NCI-H82 treated with DMSO at 0.1 percent for 48 hours (cell line): ENCODE results near the gene PDE6A.

ENCODE experiments used
- DNase-seq: peaks from one replicate; lab custom pipeline; 2025; ENCODE audit not compliant: unreplicated experiment; lab: John Stamatoyannopoulos, UW

PDE6A gene

GRCh38 chr5:149839761-149840160 lies 104.8 kb downstream of the PDE6A start:
- DNase-seq, result no peak

GRCh38 chr5:149838881-149839739 lies 105.5 kb downstream of the PDE6A start:
- DNase-seq, result no peak

GRCh38 chr5:149837680-149838269 lies 106.8 kb downstream of the PDE6A start:
- DNase-seq, result no peak

DNA sequence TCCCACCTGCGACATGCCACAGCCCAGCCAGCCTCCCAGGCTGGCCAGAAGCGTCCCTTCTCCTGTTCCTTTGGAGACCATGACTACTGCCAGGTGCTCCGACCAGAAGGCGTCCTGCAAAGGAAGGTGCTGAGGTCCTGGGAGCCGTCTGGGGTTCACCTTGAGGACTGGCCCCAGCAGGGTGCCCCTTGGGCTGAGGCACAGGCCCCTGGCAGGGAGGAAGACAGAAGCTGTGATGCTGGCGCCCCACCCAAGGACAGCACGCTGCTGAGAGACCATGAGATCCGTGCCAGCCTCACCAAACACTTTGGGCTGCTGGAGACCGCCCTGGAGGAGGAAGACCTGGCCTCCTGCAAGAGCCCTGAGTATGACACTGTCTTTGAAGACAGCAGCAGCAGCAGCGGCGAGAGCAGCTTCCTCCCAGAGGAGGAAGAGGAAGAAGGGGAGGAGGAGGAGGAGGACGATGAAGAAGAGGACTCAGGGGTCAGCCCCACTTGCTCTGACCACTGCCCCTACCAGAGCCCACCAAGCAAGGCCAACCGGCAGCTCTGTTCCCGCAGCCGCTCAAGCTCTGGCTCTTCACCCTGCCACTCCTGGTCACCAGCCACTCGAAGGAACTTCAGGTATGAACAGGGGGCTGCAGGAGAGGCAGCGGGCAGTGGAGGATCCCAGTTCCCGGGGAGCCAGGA lies 108.0 kb downstream of the PDE6A start:
- no peak for DNase-seq

DNA sequence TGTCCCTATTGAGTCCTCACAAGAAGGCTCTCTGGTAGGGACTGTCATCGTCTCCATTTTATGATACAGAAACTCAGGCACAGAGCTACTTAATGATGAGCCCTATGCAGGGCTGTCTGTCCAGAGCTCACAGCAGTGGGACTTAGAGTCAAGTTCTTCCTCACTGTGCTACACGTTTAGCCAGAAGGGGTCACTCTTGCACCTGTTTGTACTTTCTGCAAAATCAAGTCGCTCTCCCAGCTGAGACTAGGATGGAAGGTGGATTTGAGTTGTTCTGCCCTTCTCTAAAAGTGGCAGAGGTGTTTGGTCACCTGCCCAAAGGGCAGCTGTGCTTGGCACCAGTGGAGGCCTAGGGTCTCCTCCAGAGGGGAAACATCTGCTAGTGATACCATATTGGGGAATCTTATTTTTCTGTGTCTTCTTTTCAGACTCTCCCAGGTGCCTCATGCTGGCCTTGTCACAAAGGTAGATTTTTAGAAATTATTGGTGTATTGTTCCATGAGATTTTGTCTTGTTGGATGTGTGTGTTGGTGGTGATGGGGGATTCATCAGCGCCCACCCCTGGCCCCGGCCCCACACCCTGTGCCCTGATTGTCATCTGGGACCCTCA lies 110.2 kb downstream of the PDE6A start:
- DNase-seq, result peak; percentile 12

- no peak for DNase-seq
These were observed 111.3 kb downstream of the PDE6A start for GRCh38 chr5:149833116-149833827.

DNA sequence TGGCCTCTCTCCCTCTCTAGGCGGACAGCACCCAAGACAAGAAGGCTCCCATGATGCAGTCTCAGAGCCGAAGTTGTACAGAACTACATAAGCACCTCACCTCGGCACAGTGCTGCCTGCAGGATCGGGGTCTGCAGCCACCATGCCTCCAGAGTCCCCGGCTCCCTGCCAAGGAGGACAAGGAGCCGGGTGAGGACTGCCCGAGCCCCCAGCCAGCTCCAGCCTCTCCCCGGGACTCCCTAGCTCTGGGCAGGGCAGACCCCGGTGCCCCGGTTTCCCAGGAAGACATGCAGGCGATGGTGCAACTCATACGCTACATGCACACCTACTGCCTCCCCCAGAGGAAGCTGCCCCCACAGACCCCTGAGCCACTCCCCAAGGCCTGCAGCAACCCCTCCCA lies 112.0 kb downstream of the PDE6A start:
- DNase-seq, result no peak

GRCh38 chr5:149831492-149831891 lies 113.1 kb downstream of the PDE6A start:
- no peak for DNase-seq

DNA sequence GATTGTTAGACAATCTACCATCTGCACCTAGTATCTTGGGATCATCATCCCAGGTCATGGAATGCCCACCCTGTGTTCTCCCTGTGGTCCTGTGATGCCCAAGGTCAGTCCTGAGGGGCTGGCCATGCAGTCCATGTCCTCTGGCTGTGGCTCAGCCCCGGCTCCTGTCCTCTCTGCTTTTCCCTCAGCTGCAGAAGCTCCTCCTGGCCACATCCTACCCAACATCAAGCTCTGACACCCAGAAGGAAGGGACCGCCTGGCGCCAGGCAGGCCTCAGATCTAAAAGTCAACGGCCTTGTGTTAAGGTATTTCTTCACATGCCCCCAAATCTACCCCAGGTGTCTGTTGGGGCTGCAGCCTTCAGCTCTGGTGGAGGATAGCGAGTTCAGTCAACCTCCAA lies 114.0 kb downstream of the PDE6A start:
- DNase-seq, result no peak

- no peak for DNase-seq
These were observed 114.6 kb downstream of the PDE6A start for GRCh38 chr5:149829954-149830353.

- DNase-seq, result peak; percentile 42
These were observed 116.2 kb downstream of the PDE6A start for GRCh38 chr5:149828161-149829011.

GRCh38 chr5:149827546-149827945 lies 117.0 kb downstream of the PDE6A start:
- no peak for DNase-seq

GRCh38 chr5:149827086-149827485 lies 117.5 kb downstream of the PDE6A start:
- no peak for DNase-seq

- DNase-seq, result no peak
These were observed 118.0 kb downstream of the PDE6A start for GRCh38 chr5:149826574-149826973.

GRCh38 chr5:149824846-149825245 lies 119.7 kb downstream of the PDE6A start:
- DNase-seq, result no peak

DNA sequence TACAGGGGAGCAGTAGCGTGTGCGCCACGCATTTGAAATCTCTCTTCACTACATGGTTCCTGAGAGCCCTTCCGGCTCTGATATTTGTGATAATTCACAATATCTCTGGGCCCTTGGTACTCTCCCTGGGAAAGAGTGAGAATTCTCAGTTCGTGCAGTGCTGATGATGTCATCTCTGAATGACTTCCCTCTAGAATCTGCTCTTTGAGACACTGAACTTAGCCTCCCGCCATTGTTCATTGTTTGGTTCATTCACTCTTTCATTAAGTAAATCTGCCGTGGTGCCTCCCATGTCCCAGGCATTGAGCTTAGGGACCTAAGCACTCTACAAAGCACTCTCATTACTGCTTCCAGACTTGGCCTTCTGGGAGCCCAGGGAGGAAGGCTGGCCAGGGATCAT lies 120.5 kb downstream of the PDE6A start:
- no peak for DNase-seq

DNA sequence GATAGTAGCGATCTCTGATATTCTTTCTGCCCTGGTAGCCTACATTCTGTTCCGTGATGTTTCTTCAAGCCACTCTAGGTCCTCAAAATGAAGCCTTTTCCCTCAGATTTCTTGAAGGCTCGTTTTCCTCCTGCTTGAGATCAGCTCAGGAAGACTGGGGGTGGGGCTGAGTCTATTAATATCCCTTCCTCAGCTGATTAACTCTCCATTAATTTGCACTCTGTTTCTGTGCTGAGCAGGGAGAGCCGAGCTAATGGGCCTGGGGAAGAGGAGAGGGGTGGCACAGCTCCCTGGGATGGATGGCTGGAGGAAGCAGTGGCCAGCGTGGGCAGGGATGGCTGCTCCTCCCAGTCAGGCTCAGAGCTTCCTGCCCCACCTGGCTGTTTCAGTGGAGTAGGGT lies 121.2 kb downstream of the PDE6A start:
- no peak for DNase-seq

- no peak for DNase-seq
These were observed 122.3 kb downstream of the PDE6A start for GRCh38 chr5:149822301-149822700.

DNA sequence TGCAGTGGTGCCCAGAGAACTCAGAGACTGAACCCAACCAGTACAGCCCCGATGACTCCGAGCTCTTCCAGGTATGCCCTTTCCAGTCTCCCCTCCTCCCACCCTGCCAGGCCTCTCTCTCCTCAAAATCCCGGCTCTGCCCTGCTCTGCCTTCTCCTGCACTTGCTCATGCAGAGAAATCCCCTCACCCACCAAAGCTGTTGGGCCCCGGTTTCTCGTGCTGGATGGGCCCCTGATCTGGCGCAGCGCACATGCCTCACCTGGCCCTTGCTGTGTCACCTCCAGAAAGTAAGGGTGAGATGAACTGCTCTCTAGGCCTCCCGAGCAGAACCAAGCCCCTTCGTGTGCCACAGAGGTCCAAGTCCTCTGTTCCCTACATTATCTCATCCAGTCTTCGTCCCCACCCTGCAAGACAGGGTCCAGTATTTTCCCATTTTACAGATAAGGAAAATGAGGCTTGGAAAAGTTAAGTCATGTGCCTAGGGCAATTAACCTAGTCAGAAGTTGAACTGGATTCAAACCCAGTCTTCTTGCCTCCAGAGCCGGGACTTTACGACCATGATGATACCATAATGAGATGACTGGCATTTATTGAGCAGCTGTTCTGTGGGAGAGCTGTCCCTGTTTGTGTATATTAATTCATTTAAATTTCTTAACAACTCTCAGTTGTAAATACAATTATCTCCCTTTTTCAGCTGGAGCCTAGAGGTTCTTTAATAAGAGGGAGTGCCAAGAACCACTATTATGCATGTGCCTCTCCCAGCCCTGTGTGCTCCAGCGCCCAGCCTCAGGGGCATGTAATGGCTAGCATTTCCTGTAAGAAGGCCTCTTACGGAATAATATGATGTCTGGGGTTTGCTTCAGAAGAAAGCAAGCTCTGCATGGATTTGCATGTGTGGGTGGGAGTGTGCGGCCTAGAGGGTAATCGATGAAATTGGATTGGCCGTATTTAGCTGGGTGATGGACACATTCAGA lies 123.8 kb downstream of the PDE6A start:
- DNase-seq, result no peak
